ENCODE results near the gene BDH1.

Gene BDH1

GRCh38 chr3:197505796-197506548, 49.8 kb downstream of the BDH1 start:
- no peak for DNase-seq (ENCODE audit: low spot score)
- in situ Hi-C loops (cut with MboI; ENCODE audit: low sequenced_read_pairs, unreplicated experiment), result loop anchor here (25.0 kb wide), 2 partner anchors 244 to 519 kb away; no protein-coding TSS in a partner anchor

GRCh38 chr3:197504641-197505121, 51.1 kb downstream of the BDH1 start:
- TF ChIP-seq, protein P1, sequence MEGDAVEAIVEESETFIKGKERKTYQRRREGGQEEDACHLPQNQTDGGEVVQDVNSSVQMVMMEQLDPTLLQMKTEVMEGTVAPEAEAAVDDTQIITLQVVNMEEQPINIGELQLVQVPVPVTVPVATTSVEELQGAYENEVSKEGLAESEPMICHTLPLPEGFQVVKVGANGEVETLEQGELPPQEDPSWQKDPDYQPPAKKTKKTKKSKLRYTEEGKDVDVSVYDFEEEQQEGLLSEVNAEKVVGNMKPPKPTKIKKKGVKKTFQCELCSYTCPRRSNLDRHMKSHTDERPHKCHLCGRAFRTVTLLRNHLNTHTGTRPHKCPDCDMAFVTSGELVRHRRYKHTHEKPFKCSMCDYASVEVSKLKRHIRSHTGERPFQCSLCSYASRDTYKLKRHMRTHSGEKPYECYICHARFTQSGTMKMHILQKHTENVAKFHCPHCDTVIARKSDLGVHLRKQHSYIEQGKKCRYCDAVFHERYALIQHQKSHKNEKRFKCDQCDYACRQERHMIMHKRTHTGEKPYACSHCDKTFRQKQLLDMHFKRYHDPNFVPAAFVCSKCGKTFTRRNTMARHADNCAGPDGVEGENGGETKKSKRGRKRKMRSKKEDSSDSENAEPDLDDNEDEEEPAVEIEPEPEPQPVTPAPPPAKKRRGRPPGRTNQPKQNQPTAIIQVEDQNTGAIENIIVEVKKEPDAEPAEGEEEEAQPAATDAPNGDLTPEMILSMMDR (IDR thresholded peaks at IDR 0.05; ENCODE audit: borderline replicate concordance, control extremely low read depth, extremely low read depth, insufficient read depth, missing control alignments), result no peak
- in situ Hi-C loops (cut with MboI; ENCODE audit: low sequenced_read_pairs, unreplicated experiment), result loop anchor here (25.0 kb wide), 2 partner anchors 242 to 517 kb away; no protein-coding TSS in a partner anchor
- DNase-seq (ENCODE audit: low spot score), result no peak

More at GRCh38 chr3:197505796-197506548, 49.8 kb downstream of the BDH1 start:
- TF ChIP-seq, protein P1 (IDR thresholded peaks at IDR 0.05; ENCODE audit: borderline replicate concordance, control extremely low read depth, extremely low read depth, insufficient read depth, missing control alignments), result no peak

DNA sequence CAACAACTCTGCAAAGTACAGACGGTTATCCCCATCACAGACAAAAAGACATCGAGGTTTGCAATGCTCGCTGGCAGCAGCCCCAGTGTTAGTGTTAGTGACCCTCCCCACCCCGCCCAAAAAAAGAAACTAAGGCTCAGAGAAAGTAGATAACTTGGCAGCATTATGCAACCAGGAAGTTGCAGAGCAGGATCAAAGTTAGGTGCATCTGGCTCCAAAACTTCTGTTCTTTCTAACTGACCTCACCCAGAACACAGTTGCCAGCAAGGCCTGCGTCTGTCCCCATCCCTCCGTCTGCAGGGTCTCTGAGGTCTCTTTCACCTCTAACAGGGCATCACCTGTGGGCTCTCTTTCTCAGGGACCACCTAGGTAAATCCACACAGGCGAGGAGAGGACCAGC, 51.5 kb downstream of the BDH1 start:
- TF ChIP-seq, protein P1 (IDR thresholded peaks at IDR 0.05; ENCODE audit: borderline replicate concordance, control extremely low read depth, extremely low read depth, insufficient read depth, missing control alignments), result no peak
- in situ Hi-C loops (cut with MboI; ENCODE audit: low sequenced_read_pairs, unreplicated experiment), result loop anchor here (25.0 kb wide), 2 partner anchors 242 to 517 kb away; no protein-coding TSS in a partner anchor
- DNase-seq (ENCODE audit: low spot score), result no peak

DNA sequence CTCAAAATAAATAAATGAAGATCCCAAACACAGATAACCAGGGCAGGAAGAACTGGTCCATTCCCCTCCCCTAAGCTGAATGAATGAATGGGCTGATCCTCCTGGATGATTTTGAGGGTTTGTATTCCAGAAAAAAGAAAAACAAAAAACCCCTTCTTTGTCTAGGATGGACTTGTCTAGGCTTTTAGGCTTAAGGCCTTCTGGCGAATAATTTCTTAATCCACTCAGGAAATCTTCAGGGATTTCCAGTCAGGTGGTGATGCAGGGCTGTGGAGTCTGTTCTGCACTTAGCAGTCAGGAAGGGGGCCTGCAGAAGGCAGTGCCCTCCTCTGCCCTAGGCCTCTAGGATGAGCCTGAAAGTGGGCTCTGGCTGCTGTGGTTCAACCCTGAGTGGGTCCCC, 52.1 kb downstream of the BDH1 start:
- DNase-seq (ENCODE audit: low spot score), result no peak
- TF ChIP-seq, protein P1 (IDR thresholded peaks at IDR 0.05; ENCODE audit: borderline replicate concordance, control extremely low read depth, extremely low read depth, insufficient read depth, missing control alignments), result no peak
- in situ Hi-C loops (cut with MboI; ENCODE audit: low sequenced_read_pairs, unreplicated experiment), result loop anchor here (25.0 kb wide), 2 partner anchors 241 to 516 kb away; no protein-coding TSS in a partner anchor

DNA sequence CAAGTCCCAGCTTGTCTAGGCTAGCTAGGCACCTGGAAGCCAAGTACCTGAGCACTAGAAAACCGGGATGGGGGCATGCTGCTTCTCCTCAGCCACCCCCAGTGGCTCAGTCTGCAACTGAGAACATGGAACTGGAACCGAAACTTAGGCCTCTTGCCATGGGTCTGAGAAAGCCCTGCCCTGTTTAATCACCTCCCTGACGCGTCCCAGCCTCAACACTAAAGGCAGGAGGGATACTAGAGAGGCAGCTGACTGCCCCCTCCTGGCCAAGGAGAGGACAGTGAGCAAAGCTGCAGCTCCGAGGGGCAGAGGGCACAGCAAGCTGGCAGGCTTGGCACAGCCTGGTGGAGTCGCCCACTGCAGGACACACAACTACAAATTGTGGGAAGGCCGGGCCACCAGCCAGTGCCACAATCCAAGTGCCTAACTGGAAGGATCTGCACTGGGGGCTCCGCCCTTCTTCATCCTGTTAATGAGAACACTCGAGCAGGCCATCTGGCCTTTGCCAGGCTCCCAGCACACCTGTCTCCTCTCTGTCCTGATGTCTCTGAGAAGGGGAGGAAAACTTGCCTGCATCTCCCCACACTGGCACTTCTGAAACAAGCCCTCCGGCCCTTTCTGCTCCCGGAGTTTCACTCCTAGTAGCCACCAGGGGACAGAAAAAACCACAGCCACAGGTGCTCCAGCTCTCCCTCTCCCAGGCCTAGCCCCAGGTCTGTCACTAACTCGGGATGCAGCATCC, 53.7 kb downstream of the BDH1 start:
- DNase-seq (ENCODE audit: low spot score), result peak; percentile 79
- TF ChIP-seq, protein P1 (IDR thresholded peaks at IDR 0.05; ENCODE audit: borderline replicate concordance, control extremely low read depth, extremely low read depth, insufficient read depth, missing control alignments), result peak; percentile 49
- in situ Hi-C loops (cut with MboI; ENCODE audit: low sequenced_read_pairs, unreplicated experiment), result loop anchor here (25.0 kb wide), 2 partner anchors 240 to 515 kb away; no protein-coding TSS in a partner anchor

GRCh38 chr3:197501496-197501878, 54.3 kb downstream of the BDH1 start:
- TF ChIP-seq, protein P1 (IDR thresholded peaks at IDR 0.05; ENCODE audit: borderline replicate concordance, control extremely low read depth, extremely low read depth, insufficient read depth, missing control alignments), result no peak
- peak; percentile 42 for DNase-seq (ENCODE audit: low spot score)
- in situ Hi-C loops (cut with MboI; ENCODE audit: low sequenced_read_pairs, unreplicated experiment), result loop anchor here (25.0 kb wide), 2 partner anchors 239 to 514 kb away; no protein-coding TSS in a partner anchor

Data from GM13976 (cell line).